ENCODE measurements around the gene STARD3.

Gene STARD3

DNA sequence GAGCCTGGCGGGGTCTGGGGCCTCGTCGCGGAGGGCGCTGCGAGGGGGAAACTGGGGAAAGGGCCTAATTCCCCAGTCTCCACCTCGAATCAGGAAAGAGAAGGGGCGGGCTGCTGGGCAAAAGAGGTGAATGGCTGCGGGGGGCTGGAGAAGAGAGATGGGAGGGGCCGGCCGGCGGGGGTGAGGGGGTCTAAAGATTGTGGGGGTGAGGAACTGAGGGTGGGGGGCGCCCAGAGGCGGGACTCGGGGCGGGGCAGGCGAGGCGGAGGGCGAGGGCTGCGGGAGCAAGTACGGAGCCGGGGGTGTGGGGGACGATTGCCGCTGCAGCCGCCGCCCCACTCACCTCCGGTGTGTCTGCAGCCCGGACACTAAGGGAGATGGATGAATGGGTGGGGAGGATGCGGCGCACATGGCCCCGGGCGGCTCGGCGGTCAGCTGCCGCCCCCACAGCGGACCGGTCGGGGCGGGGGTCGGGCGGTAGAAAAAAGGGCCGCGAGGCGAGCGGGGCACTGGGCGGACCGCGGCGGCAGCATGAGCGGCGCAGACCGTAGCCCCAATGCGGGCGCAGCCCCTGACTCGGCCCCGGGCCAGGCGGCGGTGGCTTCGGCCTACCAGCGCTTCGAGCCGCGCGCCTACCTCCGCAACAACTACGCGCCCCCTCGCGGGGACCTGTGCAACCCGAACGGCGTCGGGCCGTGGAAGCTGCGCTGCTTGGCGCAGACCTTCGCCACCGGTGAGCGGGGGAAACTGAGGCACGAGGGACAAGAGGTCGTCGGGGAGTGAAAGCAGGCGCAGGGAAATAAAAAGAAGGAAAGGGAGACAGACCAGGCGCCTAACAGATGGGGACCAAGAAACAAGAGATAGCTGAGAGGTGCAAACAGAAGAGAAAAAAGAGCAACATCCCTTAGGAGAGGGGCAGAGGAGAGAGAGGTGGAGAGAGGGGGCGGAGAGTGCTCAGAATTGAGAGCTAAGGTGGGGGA lies 31.3 kb downstream of the STARD3 start, which contains the start of gene PNMT:
Gene PNMT, plus strand, starts transcription at position 509 of the 980 bp plus-strand sequence. Its CDS starts 23 bp downstream, at position 532.
- TF ChIP-seq CTCF (IDR thresholded peaks at IDR 0.05), result peak; percentile 37; the same call in 1 of the 2 replicates

DNA sequence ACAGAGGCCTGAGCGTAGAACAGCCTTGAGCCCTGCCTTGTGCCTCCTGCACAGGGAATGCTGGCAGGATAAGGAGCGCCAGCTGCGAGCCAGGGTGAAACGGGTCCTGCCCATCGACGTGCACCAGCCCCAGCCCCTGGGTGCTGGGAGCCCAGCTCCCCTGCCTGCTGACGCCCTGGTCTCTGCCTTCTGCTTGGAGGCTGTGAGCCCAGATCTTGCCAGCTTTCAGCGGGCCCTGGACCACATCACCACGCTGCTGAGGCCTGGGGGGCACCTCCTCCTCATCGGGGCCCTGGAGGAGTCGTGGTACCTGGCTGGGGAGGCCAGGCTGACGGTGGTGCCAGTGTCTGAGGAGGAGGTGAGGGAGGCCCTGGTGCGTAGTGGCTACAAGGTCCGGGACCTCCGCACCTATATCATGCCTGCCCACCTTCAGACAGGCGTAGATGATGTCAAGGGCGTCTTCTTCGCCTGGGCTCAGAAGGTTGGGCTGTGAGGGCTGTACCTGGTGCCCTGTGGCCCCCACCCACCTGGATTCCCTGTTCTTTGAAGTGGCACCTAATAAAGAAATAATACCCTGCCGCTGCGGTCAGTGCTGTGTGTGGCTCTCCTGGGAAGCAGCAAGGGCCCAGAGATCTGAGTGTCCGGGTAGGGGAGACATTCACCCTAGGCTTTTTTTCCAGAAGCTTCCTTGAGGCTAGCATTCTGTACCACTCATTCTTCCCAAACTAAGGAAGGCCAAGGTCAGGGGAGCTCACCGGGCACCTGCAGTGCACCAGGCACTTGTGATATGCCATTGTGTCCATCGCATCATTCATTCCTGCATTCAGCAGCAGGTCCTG lies 33.2 kb downstream of the STARD3 start:
- TF ChIP-seq CTCF (IDR thresholded peaks at IDR 0.05), result no peak

DNA sequence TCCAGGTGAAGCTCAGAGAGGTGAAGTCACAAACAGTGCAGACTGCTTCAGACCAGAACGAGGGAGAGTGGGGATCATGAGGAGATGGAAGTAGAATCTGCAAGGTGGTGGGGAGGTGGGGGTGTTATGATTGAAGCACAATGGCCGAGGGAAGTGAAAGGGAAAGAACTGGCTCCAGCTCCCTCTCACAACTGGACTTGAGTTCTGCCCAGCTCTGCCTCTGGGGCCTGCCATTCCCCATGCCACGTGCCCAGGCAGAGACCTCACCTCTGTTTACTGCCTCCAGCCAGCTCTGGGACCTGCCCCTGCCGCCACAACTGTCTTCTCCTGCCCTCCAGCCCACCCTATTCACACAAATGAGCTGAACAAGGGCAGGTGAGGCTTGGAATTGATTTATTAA lies 33.8 kb downstream of the STARD3 start:
- TF ChIP-seq CTCF (IDR thresholded peaks at IDR 0.05), result no peak

DNA sequence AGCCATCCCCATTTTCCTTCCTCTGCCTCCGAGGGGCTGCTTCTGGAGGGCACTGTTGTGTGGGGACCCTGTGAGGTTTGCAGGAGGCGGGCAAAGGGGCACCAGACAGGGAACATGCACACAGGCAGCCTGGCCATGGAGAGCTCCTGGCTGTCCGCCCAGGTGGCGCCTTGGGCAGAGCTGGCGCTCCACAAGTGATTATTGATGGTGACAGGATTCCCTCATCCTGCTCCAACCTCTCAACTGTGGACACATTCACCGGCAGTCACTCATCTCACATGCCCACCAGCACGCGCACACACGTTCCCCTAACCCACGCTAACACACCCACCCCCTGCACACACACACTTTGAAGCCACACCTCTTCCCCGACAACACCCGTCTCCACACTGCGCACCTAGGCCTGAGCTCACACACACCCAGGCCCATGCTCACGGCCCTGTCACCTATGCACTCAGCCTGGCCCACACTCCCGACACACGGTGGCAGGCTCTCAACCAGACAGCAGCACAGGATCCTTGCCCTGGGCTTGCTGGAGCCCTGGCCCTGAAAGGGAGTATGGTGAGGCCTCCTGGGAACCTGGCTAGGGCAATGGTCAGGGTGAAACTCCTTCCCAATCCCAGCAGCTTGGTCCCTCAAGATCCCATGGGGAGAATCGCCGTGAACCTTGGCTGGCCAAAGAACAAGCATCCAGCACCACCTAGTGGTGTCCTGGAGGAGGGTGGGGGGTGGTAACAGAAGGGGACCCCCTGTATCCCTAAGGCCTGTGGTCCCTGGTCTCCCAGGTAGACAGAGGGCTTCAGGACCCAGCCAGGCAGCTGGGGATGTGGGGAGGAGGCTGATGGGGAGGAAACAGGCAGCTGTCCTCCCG lies 34.9 kb downstream of the STARD3 start:
- peak; percentile 61 for TF ChIP-seq CTCF (IDR thresholded peaks at IDR 0.05)

DNA sequence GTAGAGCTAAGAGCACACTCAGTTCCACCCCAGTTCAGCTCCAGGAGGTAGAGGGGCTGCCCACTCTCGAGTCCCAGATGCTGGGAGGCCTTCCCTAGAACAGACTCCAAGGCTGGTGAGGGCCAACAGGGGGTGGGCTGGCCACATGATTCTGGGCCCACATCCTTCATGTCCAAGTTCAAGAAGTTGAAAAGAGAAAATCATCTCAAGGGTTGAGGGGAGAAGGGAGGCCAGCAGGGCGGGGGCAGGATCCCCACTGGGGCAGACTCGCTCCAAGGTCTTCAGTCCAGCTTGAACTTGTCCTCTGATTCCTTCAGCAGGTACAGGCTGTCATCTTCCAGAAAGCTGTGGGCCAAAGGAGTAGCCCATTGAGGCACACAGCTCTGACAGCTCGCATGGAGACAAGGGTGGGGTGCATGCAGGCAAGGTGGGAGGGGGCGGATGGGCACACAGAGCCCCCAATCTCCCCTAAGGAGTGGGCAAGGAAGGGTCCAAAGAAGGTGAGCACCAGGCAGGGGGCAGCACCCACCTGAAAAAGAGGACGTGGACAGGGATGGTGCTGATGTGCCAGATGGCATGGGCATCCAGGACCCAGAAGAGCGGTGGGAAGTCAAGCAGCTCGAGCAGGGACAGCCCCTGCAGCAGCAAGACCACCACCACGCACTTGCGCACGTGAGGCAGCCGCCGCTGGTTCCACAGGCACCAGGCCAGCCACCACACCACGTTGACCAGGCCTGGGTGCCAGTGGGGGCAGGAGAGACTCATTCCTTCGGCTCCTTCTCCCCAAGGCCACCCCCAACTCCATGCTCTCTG lies 35.8 kb downstream of the STARD3 start:
- TF ChIP-seq CTCF (IDR thresholded peaks at IDR 0.05), result peak; percentile 35; the same call in 1 of the 2 replicates

- no peak for TF ChIP-seq CTCF (IDR thresholded peaks at IDR 0.05)
These were observed 36.6 kb downstream of the STARD3 start for GRCh38 chr17:39673335-39674081.
